GM12878 (cell line): ENCODE measurements around the gene AGBL3.
"Not testable (repeated sequence)": the region's sequence is repeated elsewhere in the genome, so short reads cannot be mapped to it uniquely, and the experiment has no call there.

Experiments
- FOXM1 ChIP-seq: IDR thresholded peaks from 2 replicates; pipeline ENCODE4 v1.6.1; 2012; ENCODE audit warnings: low read depth, mild to moderate bottlenecking, inconsistent platforms, low read length, moderate library complexity
- MTA3 ChIP-seq: IDR thresholded peaks from 2 replicates; pipeline ENCODE4 v1.6.1; 2012; ENCODE audit warnings: low read length, inconsistent platforms, borderline replicate concordance
- SP1 ChIP-seq: IDR thresholded peaks from one replicate; pipeline ENCODE4 v1.6.1; 2011; ENCODE audit warnings: low read depth, low read length
- ZNF207 ChIP-seq: fragments of 450-650 bp; IDR thresholded peaks from 2 replicates; pipeline ENCODE4 v1.6.1; 2014; ENCODE audit warnings: antibody characterized with exemption, mild to moderate bottlenecking, borderline replicate concordance
- TF ChIP-seq, protein P1 (sequence below), 3 experiments: IDR thresholded peaks in 2 of 3; conservative IDR thresholded peaks in 1 of 3; 2 replicates each; pipeline ENCODE4 v1.5.1; 2011; ENCODE audit warnings: low read depth in 3 of 3, low read length in 3 of 3, mild to moderate bottlenecking in 3 of 3, control low read depth in 2 of 3, moderate library complexity in 2 of 3, inconsistent platforms in 1 of 3, mixed read lengths in 1 of 3; ENCODE audit not compliant: control insufficient read depth in 2 of 3, insufficient read depth in 1 of 3; ENCODE audit errors: extremely low read depth in 1 of 3

GRCh38 chr7:135124631-135125030, 138.3 kb downstream of the AGBL3 start:
- TF ChIP-seq, protein P1, sequence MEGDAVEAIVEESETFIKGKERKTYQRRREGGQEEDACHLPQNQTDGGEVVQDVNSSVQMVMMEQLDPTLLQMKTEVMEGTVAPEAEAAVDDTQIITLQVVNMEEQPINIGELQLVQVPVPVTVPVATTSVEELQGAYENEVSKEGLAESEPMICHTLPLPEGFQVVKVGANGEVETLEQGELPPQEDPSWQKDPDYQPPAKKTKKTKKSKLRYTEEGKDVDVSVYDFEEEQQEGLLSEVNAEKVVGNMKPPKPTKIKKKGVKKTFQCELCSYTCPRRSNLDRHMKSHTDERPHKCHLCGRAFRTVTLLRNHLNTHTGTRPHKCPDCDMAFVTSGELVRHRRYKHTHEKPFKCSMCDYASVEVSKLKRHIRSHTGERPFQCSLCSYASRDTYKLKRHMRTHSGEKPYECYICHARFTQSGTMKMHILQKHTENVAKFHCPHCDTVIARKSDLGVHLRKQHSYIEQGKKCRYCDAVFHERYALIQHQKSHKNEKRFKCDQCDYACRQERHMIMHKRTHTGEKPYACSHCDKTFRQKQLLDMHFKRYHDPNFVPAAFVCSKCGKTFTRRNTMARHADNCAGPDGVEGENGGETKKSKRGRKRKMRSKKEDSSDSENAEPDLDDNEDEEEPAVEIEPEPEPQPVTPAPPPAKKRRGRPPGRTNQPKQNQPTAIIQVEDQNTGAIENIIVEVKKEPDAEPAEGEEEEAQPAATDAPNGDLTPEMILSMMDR (IDR thresholded peaks at IDR 0.05 in 2 of 3, conservative IDR thresholded peaks at IDR 0.05 in 1 of 3; ENCODE audit: control insufficient read depth in 2 of 3, extremely low read depth in 1 of 3, insufficient read depth in 1 of 3, low read depth in 3 of 3, low read length in 3 of 3) = not testable (repeated sequence)
- not testable (repeated sequence) for TF ChIP-seq MTA3, SP1, FOXM1, ZNF207
